ENCODE data around the gene PIMREG.

GRCh38 chr17:6492892-6493674 lies 48.8 kb downstream of the PIMREG start:
- TF ChIP-seq, protein P1, sequence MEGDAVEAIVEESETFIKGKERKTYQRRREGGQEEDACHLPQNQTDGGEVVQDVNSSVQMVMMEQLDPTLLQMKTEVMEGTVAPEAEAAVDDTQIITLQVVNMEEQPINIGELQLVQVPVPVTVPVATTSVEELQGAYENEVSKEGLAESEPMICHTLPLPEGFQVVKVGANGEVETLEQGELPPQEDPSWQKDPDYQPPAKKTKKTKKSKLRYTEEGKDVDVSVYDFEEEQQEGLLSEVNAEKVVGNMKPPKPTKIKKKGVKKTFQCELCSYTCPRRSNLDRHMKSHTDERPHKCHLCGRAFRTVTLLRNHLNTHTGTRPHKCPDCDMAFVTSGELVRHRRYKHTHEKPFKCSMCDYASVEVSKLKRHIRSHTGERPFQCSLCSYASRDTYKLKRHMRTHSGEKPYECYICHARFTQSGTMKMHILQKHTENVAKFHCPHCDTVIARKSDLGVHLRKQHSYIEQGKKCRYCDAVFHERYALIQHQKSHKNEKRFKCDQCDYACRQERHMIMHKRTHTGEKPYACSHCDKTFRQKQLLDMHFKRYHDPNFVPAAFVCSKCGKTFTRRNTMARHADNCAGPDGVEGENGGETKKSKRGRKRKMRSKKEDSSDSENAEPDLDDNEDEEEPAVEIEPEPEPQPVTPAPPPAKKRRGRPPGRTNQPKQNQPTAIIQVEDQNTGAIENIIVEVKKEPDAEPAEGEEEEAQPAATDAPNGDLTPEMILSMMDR (IDR thresholded peaks at IDR 0.05) = no peak
- no peak for TF ChIP-seq POLR2A (IDR thresholded peaks at IDR 0.05)
